ENCODE data around the gene LINGO4. TPM values are rescaled to one million over a fixed set of nuclear protein-coding genes. Genes with fewer than 3 reads are reported as not detected.
"Not testable (repeated sequence)": the region's sequence is repeated elsewhere in the genome, so short reads cannot be mapped to it uniquely, and the experiment has no call there.

Gene LINGO4
- total and polyA plus RNA-seq, 4 donors: 0.05 to 0.40 (median 0.12) TPM; not detected in 1

- no peak for DNase-seq
- peaks cover 0 to 11% (median 2%) of the 10 kb centered on the region in 3 donors for H3K27me3 ChIP-seq (ENCODE audit: control insufficient read depth in 3 of 3, insufficient read depth in 3 of 3, low read length in 2 of 3)
- H3K36me3 ChIP-seq (ENCODE audit: control insufficient read depth in 4 of 4, insufficient read depth in 4 of 4, low read length in 4 of 4): peaks cover 0 to 5% (median 2%) of the 10 kb centered on the region in 4 donors
- no peak for TF ChIP-seq CTCF (IDR thresholded peaks at IDR 0.05; ENCODE audit: control extremely low read depth, extremely low read depth)
- no peaks in the 10 kb centered on the region for H3K4me1 ChIP-seq (ENCODE audit: control insufficient read depth in 5 of 5, insufficient read depth in 5 of 5, low read length in 5 of 5)
- H3K4me3 ChIP-seq: no peak overlapping the region
- 61 to 73% methylated on average over 2 of the region's 2 CpGs for WGBS, 2 donors
- H3K9me3 ChIP-seq (ENCODE audit: control insufficient read depth in 4 of 4, insufficient read depth in 3 of 4, low read length in 3 of 4): no peaks in the 10 kb centered on the region
- H3K27ac ChIP-seq (ENCODE audit: low read depth in 1 of 2, low read length in 1 of 2): no peak overlapping the region
- ATAC-seq (ENCODE audit: insufficient read depth, low FRiP score): no peak
- no peak overlapping the region for H3K9ac ChIP-seq (ENCODE audit: insufficient read depth in 1 of 2, low read length in 2 of 2)
These were observed 21.4 kb downstream of the LINGO4 start for GRCh38 chr1:151783796-151784195.

- Histone ChIP-seq H3K36me3 (ENCODE audit: control insufficient read depth in 4 of 4, insufficient read depth in 4 of 4, low read length in 4 of 4) (peaks cover 0 to 11% (median 2%) of the 10 kb centered on the region in 4 donors), H3K27ac (ENCODE audit: low read depth in 1 of 2, low read length in 1 of 2) (no peak overlapping the region), H3K4me1 (ENCODE audit: control insufficient read depth in 5 of 5, insufficient read depth in 5 of 5, low read length in 5 of 5) (no peaks in the 10 kb centered on the region), H3K9me3 (ENCODE audit: control insufficient read depth in 4 of 4, insufficient read depth in 3 of 4, low read length in 3 of 4) (no peaks in the 10 kb centered on the region), H3K4me3 (no peak overlapping the region), H3K9ac (ENCODE audit: insufficient read depth in 1 of 2, low read length in 2 of 2) (no peak overlapping the region), H3K27me3 (ENCODE audit: control insufficient read depth in 3 of 3, insufficient read depth in 3 of 3, low read length in 2 of 3) (peaks cover 0 to 5% (median 2%) of the 10 kb centered on the region in 3 donors)
- 93 to 95% methylated on average over 3 of the region's 3 CpGs for WGBS, 2 donors
- TF ChIP-seq CTCF (IDR thresholded peaks at IDR 0.05; ENCODE audit: control extremely low read depth, extremely low read depth): no peak
- DNase-seq (no peak), ATAC-seq (ENCODE audit: insufficient read depth, low FRiP score) (no peak)
These were observed 22.5 kb downstream of the LINGO4 start for GRCh38 chr1:151782741-151783140.

DNA sequence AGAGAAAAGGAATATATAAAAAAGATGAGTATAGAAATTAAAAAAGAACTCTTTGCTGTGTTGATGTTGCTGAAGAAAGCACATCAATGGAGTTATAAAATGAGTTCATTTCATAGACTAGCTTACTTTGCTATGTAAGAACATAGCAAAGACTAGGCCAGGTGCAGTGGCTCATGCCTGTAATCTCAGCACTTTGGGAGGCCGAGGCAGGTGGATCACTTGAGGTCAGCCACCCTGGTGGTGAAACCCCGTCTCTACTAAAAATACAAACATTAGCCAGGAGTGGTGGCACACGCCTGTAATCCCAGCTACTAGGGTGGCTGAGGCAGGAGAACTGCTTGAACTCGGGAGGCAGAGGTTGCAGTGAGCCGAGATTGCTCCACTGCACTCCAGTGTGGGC, 23.2 kb downstream of the LINGO4 start:
- 86 to 90% methylated on average over 5 of the region's 5 CpGs for WGBS, 2 donors
- not testable (repeated sequence) for DNase-seq; H3K4me3 ChIP-seq; H3K27me3 ChIP-seq (ENCODE audit: control insufficient read depth in 3 of 3, insufficient read depth in 3 of 3, low read length in 2 of 3); H3K4me1 ChIP-seq (ENCODE audit: control insufficient read depth in 5 of 5, insufficient read depth in 5 of 5, low read length in 5 of 5); ATAC-seq (ENCODE audit: insufficient read depth, low FRiP score); H3K9me3 ChIP-seq (ENCODE audit: control insufficient read depth in 4 of 4, insufficient read depth in 3 of 4, low read length in 3 of 4); H3K27ac ChIP-seq (ENCODE audit: low read depth in 1 of 2, low read length in 1 of 2); H3K9ac ChIP-seq (ENCODE audit: insufficient read depth in 1 of 2, low read length in 2 of 2)
- peaks cover 0 to 13% (median 2%) of the 10 kb centered on the region in 4 donors for H3K36me3 ChIP-seq (ENCODE audit: control insufficient read depth in 4 of 4, insufficient read depth in 4 of 4, low read length in 4 of 4)

DNA sequence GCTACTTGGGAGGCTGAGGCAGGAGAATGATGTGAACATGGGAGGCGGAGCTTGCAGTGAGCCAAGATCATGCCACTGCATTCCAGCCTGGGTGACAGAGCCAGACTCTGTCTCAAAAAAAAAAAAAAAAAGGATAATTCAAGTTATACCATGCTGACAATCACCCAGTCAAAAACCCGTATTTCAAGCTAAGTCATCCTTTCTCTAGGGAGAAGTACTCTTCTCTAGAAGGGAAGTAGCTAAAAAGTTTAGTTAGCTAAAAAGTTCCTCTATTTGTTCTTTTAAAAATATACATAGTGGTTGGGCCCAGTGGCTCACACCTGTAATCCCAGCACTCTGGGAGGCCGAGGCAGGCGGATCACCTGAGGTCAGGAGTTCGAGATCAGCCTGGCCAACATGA, 24.5 kb downstream of the LINGO4 start:
- H3K4me1 ChIP-seq (ENCODE audit: control insufficient read depth in 5 of 5, insufficient read depth in 5 of 5, low read length in 5 of 5); ATAC-seq (ENCODE audit: insufficient read depth, low FRiP score); H3K9ac ChIP-seq (ENCODE audit: insufficient read depth in 1 of 2, low read length in 2 of 2); DNase-seq; H3K4me3 ChIP-seq; H3K9me3 ChIP-seq (ENCODE audit: control insufficient read depth in 4 of 4, insufficient read depth in 3 of 4, low read length in 3 of 4); H3K27me3 ChIP-seq (ENCODE audit: control insufficient read depth in 3 of 3, insufficient read depth in 3 of 3, low read length in 2 of 3); H3K27ac ChIP-seq (ENCODE audit: low read depth in 1 of 2, low read length in 1 of 2): not testable (repeated sequence)
- peaks cover 0 to 13% (median 3%) of the 10 kb centered on the region in 4 donors for H3K36me3 ChIP-seq (ENCODE audit: control insufficient read depth in 4 of 4, insufficient read depth in 4 of 4, low read length in 4 of 4)
- WGBS, 2 donors: 81 to 88% methylated on average over 5 of the region's 5 CpGs

All from lung (tissue), 12 donors.